ENCODE data around the gene SLC6A9.

Gene SLC6A9

DNA sequence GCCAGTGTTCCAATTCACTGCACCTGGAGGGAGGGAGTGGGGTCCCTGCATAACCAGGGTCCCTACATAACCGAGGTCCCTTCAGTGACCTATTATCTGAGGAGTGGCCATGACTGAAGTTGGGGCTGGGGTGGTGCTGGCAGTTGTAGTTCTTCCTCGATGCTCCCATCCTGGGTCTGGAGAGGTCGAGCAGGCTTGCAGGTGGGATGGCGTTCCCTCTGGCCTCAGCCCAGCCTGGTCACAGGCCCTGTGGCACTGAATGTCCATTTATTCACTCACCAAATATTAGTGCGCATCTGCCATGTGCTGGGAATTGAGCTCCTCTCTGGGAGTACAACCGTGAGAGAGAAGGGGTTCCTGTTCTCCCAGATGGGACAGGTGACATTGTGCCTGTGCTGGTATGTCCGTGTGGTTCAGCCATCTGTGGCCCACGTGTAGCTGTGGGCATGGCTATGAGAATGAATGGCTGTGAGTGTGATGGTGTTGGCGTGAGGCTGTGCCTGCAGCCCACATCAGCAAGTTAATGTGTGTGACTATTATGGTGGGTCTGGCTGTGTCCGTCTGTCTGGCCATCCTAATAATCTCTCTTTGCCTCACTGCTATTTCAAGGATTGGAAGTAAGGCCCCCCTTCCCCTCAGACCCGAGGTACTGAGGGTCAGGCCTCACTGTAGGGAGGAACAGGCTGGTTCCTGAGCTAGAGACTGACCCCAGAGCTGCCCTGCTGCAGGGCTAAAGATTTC is 3.9 kb upstream of the SLC6A9 start:
- no peaks in the 10 kb centered on the region for H3K36me3 Mint-ChIP-seq (ENCODE audit: low read depth)
- no peak overlapping the region for H3K4me3 Mint-ChIP-seq
- TF ChIP-seq CTCF (IDR thresholded peaks at IDR 0.05): no peak
- no peaks in the 10 kb centered on the region for H3K9me3 Mint-ChIP-seq
- H3K4me1 Mint-ChIP-seq: peaks cover 60% of the 10 kb centered on the region
- H3K27me3 Mint-ChIP-seq (ENCODE audit: low read depth, poor library complexity): peaks cover 5% of the 10 kb centered on the region
- DNase-seq: no peak
- no peak overlapping the region for H3K27ac Mint-ChIP-seq

- Mint-ChIP-seq H3K4me1 (peaks cover 65% of the 10 kb centered on the region), H3K9me3 (no peaks in the 10 kb centered on the region), H3K27me3 (ENCODE audit: low read depth, poor library complexity) (peaks cover 5% of the 10 kb centered on the region), H3K4me3 (no peak overlapping the region), H3K36me3 (ENCODE audit: low read depth) (no peaks in the 10 kb centered on the region), H3K27ac (no peak overlapping the region)
- DNase-seq: no peak
- TF ChIP-seq CTCF (IDR thresholded peaks at IDR 0.05): no peak
Observed at GRCh38 chr1:44034423-44034822, 3.2 kb upstream of the SLC6A9 start.

DNA sequence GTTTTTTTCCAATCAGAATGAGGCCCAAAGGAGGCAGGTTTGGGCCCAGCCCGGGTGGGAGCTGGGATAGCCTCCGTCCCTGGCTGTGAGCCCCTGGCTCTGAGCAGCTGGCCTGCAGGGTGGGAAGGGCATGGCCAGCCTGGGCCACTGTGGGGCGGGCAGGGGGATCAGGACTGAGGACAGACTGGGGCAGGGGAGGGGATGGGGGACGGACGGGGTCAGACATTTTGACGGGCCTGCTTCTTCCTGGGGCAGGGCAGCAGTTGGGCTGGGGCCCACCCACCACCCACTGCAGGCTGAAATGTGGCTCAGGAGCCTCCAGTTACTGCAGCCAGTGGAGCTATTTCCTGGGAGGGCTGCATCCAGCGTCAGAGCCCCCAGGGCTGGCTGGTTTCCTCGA is 2.5 kb upstream of the SLC6A9 start:
- Mint-ChIP-seq H3K27me3 (ENCODE audit: low read depth, poor library complexity) (peaks cover 5% of the 10 kb centered on the region), H3K4me1 (peaks cover 70% of the 10 kb centered on the region), H3K36me3 (ENCODE audit: low read depth) (no peaks in the 10 kb centered on the region), H3K27ac (no peak overlapping the region), H3K4me3 (no peak overlapping the region), H3K9me3 (no peaks in the 10 kb centered on the region)
- no peak for TF ChIP-seq CTCF (IDR thresholded peaks at IDR 0.05)
- DNase-seq: no peak

DNA sequence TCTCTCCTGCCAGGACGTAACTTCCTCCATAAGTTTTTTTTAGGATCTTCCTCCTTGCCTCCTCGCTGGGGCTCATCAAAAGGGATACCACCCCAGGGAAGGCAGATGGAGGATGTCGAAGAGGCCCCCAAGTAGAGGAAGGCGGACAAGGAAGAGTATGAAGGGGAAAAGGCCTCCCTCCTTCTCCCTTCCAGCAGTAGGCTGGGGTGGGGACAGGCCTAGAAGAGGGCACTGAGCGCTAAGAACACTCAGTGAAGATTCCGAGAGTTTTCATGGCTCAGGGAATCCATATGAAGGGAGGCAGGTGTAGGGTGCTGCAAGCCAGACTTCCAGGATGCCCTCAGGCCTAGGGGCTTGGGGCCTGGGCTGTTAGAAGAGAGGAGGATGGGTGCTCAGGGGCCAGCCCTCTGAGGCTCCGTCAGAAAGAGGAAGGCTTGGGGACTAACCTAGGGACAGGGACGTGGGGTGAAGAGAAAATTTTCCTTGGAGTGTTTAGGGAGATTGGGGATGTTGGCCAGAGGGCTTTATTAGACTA is 1.8 kb upstream of the SLC6A9 start:
- peaks cover 71% of the 10 kb centered on the region for H3K4me1 Mint-ChIP-seq
- peaks cover 1% of the 10 kb centered on the region for H3K36me3 Mint-ChIP-seq (ENCODE audit: low read depth)
- TF ChIP-seq CTCF (IDR thresholded peaks at IDR 0.05): no peak
- no peaks in the 10 kb centered on the region for H3K9me3 Mint-ChIP-seq
- H3K27ac Mint-ChIP-seq: peak overlapping the region; percentile 40
- no peak for DNase-seq
- peaks cover 5% of the 10 kb centered on the region for H3K27me3 Mint-ChIP-seq (ENCODE audit: low read depth, poor library complexity)
- no peak overlapping the region for H3K4me3 Mint-ChIP-seq

GRCh38 chr1:44032170-44032790 is 1.0 kb upstream of the SLC6A9 start:
- Mint-ChIP-seq H3K4me3 (peak overlapping the region; percentile 85), H3K27me3 (ENCODE audit: low read depth, poor library complexity) (peaks cover 5% of the 10 kb centered on the region), H3K9me3 (no peaks in the 10 kb centered on the region), H3K36me3 (ENCODE audit: low read depth) (peaks cover 5% of the 10 kb centered on the region), H3K4me1 (peaks cover 70% of the 10 kb centered on the region), H3K27ac (no peak overlapping the region)
- DNase-seq: no peak
- no peak for TF ChIP-seq CTCF (IDR thresholded peaks at IDR 0.05)
